ENCODE data around the gene HIPK2. TPM values are rescaled to one million over a fixed set of nuclear protein-coding genes. Genes with fewer than 3 reads are reported as not detected.

The HIPK2 gene
- total RNA-seq, 1 donor = 7.3 TPM

- DNase-seq (ENCODE audit: low read depth) = no peak
- no peak for TF ChIP-seq CTCF (IDR thresholded peaks at IDR 0.05; ENCODE audit: insufficient read depth, low read depth, low read length)
- no peak overlapping the region for H3K4me3 ChIP-seq (ENCODE audit: low read depth, low read length)
Measured at GRCh38 chr7:139744768-139745677, 32.8 kb downstream of the HIPK2 start.

GRCh38 chr7:139743967-139744767, 33.6 kb downstream of the HIPK2 start:
- H3K4me3 ChIP-seq (ENCODE audit: low read depth, low read length) = no peak overlapping the region
- no peak for TF ChIP-seq CTCF (IDR thresholded peaks at IDR 0.05; ENCODE audit: insufficient read depth, low read depth, low read length)
- no peak for DNase-seq (ENCODE audit: low read depth)

- no peak for DNase-seq (ENCODE audit: low read depth)
- no peak for TF ChIP-seq CTCF (IDR thresholded peaks at IDR 0.05; ENCODE audit: insufficient read depth, low read depth, low read length)
- no peak overlapping the region for H3K4me3 ChIP-seq (ENCODE audit: low read depth, low read length)
Measured at GRCh38 chr7:139743267-139743966, 34.4 kb downstream of the HIPK2 start.

- TF ChIP-seq CTCF (IDR thresholded peaks at IDR 0.05; ENCODE audit: insufficient read depth, low read depth, low read length) = no peak
- DNase-seq (ENCODE audit: low read depth) = no peak
- H3K4me3 ChIP-seq (ENCODE audit: low read depth, low read length) = no peak overlapping the region
Measured at GRCh38 chr7:139741789-139742344, 35.9 kb downstream of the HIPK2 start.

GRCh38 chr7:139741239-139741638, 36.6 kb downstream of the HIPK2 start:
- DNase-seq (ENCODE audit: low read depth) = no peak
- H3K4me3 ChIP-seq (ENCODE audit: low read depth, low read length) = no peak overlapping the region
- TF ChIP-seq CTCF (IDR thresholded peaks at IDR 0.05; ENCODE audit: insufficient read depth, low read depth, low read length) = no peak

GRCh38 chr7:139739863-139740597, 37.8 kb downstream of the HIPK2 start:
- no peak for DNase-seq (ENCODE audit: low read depth)
- no peak overlapping the region for H3K4me3 ChIP-seq (ENCODE audit: low read depth, low read length)
- no peak for TF ChIP-seq CTCF (IDR thresholded peaks at IDR 0.05; ENCODE audit: insufficient read depth, low read depth, low read length)

All from fibroblast of villous mesenchyme (primary cell).